NCI-H82 treated with DMSO at 0.1 percent for 48 hours (cell line): ENCODE data around the gene B3GNT5.

Experiments
- DNase-seq: peaks from one replicate; lab custom pipeline; 2025; ENCODE audit not compliant: unreplicated experiment; lab: John Stamatoyannopoulos, UW

The B3GNT5 gene

DNA sequence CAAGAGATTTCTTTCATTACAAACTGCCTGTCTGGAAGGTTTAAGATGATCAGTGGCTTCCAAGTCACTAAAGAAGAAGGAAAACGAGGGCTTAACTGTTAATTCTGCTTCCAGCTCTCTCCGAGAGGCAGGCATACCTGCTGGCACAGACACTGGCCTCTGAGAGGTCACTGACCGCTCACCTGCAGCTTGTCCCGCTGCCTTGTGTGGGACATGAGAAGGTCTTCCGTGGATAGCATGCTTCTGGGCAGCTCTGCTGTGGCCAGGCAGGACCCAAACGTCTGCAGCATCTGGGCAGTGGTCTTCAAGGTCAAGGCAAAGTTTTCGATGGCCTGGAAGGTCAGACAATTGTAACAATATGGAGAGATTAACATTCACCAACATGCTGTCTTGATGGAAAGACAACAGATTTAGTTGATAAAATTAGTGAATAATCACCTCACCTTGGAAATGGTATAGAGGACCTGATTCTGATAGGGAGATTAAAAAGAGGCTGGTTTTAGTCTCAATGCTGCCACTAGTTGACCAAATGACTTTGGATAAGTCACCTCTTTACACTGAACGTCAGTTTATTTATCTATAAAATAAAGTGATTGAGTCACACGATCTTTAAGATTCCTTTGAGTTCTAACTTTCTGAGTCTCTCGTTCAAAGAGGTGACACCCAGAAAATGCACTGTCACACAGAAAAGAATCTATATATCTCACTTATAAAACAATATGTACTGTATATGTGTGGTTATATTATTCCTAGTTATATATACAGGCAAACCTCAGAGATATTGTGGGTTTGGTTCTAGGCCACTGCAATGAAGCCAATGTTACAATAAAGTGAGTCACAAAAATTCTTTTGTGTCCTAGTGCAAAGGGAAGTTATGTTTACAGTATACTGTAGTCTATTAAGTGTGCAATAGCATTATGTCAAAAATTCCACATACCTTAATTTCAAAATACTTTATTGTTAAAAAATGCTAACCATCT, 65.1 kb downstream of the B3GNT5 start:
- no peak for DNase-seq

DNA sequence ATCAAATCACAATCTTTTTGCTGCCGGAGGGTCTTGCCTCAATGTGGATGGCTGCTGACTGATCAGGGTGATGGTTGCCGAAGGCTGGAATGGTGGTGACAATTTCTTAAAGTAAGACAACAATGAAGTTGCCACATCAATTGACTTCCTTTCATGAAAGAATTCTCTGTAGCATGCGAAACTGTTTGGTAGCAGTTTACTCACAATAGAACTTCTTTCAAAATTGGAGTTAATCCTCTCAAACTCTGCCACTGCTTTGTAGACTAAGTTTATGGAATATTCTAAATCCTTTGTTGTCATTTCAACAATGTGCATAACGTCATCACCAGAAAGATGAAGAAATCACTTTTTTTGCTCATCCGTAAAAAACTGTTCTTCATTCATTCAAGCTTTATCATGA, 65.8 kb downstream of the B3GNT5 start:
- DNase-seq: no peak

DNA sequence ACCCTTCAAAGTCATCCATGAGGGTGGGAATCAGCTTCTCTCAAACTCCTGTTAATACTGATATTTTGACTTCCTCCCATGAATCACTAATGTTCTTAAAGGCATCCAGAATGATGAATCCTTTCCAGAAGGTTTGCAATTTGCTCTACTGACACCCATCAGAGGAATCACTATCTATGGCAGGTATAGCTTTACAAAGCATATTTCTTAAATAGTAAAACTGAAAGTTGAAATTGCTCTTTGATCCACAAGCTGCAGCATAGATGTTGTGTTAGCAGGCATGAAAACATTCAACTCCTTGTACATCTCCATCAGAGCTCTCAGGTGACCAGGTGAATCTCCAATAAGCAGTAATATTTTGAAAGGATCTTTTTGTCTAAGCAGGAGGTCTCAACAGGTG, 66.3 kb downstream of the B3GNT5 start:
- DNase-seq: no peak
